Left lung (tissue), 10 donors: ENCODE results near the gene C22orf23. TPM values are rescaled to one million over a fixed set of nuclear protein-coding genes. Genes with fewer than 3 reads are reported as not detected.

Experiments
- ATAC-seq: fragments of 200-7000 bp; cut with Tn5 transposase; one replicate; pipeline ENCODE4 v1.9.1; 2020; ENCODE audit warnings: moderate library complexity
- DNase-seq, 4 donors: peaks; one replicate each; pipeline ENCODE4 v3.0.0-alpha.2; 2013 to 2020
- H3K27ac ChIP-seq, 2 donors: fragments of 200-600 bp; sonication (generic) in 1 of 2; one replicate each; pipeline versions ENCODE4 v1.5.0 to v1.8.0; 2020 to 2021
- H3K27me3 ChIP-seq, 2 donors: fragments of 200-600 bp; sonication (generic) in 1 of 2; one replicate each; pipeline versions ENCODE4 v1.5.0 to v1.8.0; 2020 to 2021
- H3K36me3 ChIP-seq, 2 donors: fragments of 200-600 bp; sonication (generic) in 1 of 2; one replicate each; pipeline versions ENCODE4 v1.5.0 to v1.8.0; 2020 to 2021
- H3K4me1 ChIP-seq, 2 donors: fragments of 200-600 bp; one replicate each; pipeline ENCODE4 v1.8.0; 2021
- H3K4me3 ChIP-seq, 2 donors: fragments of 200-600 bp; sonication (generic) in 1 of 2; one replicate each; pipeline versions ENCODE4 v1.5.0 to v1.8.0; 2020 to 2021; ENCODE audit warnings: mild to moderate bottlenecking in 1 of 2
- H3K9me3 ChIP-seq, 2 donors: fragments of 200-600 bp; sonication (generic) in 1 of 2; one replicate each; pipeline versions ENCODE4 v1.5.0 to v1.8.0; 2020 to 2021
- intact Hi-C, 2 donors: fragments of 100-400 bp; cut with DNase I; formaldehyde crosslinking; loops; one replicate each; pipeline versions ENCODE4 v1.11.2 to v1.14.2; 2022
- polyA plus RNA-seq, 6 donors: library from polyadenylated mRNA; unstranded; fragments of 120-200 nt; gene quantifications; one replicate each; pipeline ENCODE4 v1.2.1, GENCODE V29; 2013; ENCODE audit not compliant: insufficient read length in 6 of 6
- total RNA-seq, 2 donors: library from RNA; stranded (reverse); fragmentation: NEBNext Ultra II Directional; extraction: Animal tissue kit (Norgen Biotek cat#: 25700); gene quantifications; one replicate each; pipeline ENCODE4 v1.2.1, GENCODE V29; 2021
- TF ChIP-seq, protein P1 (sequence below), 2 donors: fragments of 200-600 bp; sonication (generic) in 1 of 2; IDR thresholded peaks; one replicate each; pipeline versions ENCODE4 v1.5.0 to v1.8.0; 2021; ENCODE audit warnings: antibody characterized with exemption in 2 of 2
- donor health status: DM: no; HTN: yes; CAD: no.
- donor health status: DM: no; HTN: no; CAD: no.

The C22orf23 gene
- total and polyA plus RNA-seq, 8 donors, result 0.26 to 7.2 (median 4.2) TPM

DNA sequence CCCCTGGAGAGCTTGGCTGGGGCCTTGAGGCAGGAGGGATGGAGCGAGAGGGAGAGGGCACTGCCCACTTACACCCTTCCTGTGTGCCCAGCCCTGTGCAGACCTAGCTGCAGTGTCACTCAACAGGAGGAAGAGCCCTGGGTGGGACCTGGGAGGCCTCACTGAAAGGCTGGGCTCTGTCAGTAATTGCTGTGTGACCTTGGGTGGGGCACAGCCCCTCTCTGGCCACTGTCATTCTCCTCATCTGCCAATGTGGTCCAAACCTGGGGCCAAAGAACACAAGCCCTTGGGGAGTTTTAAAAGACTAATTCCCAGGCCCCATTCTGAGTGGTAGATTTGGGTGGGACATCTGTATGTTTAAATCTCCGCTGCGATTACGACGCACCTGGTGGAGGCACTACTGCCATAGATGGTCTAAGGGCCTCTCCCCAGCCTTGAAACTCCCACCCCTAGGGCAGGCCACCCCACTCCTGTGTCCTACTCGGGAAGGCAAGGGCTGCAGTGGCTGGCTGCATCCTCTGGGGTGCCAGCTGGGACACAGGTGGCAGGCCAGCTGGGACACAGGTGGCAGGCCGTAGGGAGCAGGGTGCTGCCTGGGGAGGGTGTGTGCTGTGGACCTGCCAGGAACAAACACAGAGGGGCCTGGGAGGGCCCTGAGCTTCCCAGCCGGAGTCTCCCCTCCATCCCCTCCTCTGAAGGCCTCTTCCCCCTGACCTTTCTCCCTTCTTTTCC, 43.3 kb upstream of the C22orf23 start:
- DNase-seq (no peak), ATAC-seq (no peak)
- Histone ChIP-seq H3K4me3 (no peak overlapping the region), H3K4me1 (no peaks in the 10 kb centered on the region), H3K9me3 (no peaks in the 10 kb centered on the region), H3K36me3 (no peaks in the 10 kb centered on the region), H3K27me3 (no peaks in the 10 kb centered on the region), H3K27ac (no peak overlapping the region)
- TF ChIP-seq, protein P1, sequence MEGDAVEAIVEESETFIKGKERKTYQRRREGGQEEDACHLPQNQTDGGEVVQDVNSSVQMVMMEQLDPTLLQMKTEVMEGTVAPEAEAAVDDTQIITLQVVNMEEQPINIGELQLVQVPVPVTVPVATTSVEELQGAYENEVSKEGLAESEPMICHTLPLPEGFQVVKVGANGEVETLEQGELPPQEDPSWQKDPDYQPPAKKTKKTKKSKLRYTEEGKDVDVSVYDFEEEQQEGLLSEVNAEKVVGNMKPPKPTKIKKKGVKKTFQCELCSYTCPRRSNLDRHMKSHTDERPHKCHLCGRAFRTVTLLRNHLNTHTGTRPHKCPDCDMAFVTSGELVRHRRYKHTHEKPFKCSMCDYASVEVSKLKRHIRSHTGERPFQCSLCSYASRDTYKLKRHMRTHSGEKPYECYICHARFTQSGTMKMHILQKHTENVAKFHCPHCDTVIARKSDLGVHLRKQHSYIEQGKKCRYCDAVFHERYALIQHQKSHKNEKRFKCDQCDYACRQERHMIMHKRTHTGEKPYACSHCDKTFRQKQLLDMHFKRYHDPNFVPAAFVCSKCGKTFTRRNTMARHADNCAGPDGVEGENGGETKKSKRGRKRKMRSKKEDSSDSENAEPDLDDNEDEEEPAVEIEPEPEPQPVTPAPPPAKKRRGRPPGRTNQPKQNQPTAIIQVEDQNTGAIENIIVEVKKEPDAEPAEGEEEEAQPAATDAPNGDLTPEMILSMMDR (IDR thresholded peaks at IDR 0.05), result no peak
- intact Hi-C loops, result no loop called here

DNA sequence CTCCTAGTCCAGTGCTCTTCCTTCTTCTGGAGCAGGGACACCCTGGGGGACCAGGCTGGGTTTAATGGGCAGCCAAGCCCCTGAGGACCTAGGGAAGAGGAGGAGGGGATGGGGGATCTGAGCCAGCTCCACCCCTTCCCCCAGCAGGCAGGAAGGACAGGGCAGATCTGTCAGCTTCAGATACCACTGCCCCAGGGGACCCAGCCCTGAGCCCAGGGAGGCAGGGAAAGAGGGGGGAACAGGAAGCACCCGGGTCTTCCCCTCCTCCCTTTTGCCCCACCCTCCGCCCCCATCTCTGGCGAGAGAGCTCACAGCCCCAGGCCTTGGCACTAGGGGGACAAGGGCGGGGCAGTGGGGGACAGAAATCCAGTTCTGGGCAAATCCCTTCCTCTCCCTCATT, 42.7 kb upstream of the C22orf23 start:
- TF ChIP-seq, protein P1 (IDR thresholded peaks at IDR 0.05), result no peak
- no peaks in the 10 kb centered on the region for H3K27me3 ChIP-seq
- H3K36me3 ChIP-seq, result no peaks in the 10 kb centered on the region
- no peaks in the 10 kb centered on the region for H3K9me3 ChIP-seq
- H3K4me3 ChIP-seq, result no peak overlapping the region
- no peak overlapping the region for H3K27ac ChIP-seq
- no peak for ATAC-seq
- DNase-seq, result no peak
- H3K4me1 ChIP-seq, result no peaks in the 10 kb centered on the region
- intact Hi-C loops, result no loop called here

DNA sequence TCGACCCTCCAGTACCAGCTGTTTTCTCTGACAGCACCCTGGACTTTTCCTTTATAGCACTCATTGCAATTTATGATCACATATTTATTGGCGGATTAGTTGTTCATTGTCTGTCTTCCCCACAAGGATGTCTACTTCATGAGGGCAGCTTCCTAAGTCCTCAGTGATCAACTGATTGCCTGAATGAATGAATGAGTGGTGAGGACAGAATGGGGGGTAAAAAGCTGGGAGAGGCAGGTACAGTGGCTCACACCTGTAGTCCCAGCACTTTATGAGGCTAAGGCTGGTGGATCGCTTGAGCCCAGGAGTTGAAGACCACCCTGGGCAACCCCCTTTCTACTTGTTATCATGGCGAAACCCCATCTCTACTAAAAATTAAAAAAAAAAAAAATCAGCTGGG, 42.1 kb upstream of the C22orf23 start:
- H3K4me1 ChIP-seq, result no peaks in the 10 kb centered on the region
- no peak for ATAC-seq
- no peak overlapping the region for H3K27ac ChIP-seq
- no peaks in the 10 kb centered on the region for H3K27me3 ChIP-seq
- TF ChIP-seq, protein P1 (IDR thresholded peaks at IDR 0.05), result no peak
- no peaks in the 10 kb centered on the region for H3K9me3 ChIP-seq
- intact Hi-C loops, result no loop called here
- no peak for DNase-seq
- H3K36me3 ChIP-seq, result no peaks in the 10 kb centered on the region
- no peak overlapping the region for H3K4me3 ChIP-seq

DNA sequence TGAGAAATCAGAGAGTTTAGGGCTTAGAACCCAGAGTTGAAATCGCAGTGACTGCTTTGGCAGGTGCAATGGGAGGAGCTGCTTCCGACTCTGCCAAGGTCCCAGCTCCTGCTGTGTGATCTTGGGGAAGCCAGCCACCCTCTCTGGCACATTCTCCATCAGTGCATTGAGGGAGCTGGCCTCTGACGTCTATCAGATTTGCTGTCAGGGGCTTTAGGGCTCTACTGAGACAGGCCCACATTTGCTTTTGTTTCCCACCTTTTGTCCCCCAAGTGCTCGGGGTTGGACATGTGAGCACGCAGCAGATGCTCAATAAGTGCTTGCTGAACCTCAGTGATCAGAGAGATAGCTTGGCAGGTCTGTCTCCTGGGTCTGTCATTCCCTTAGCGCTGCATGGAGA, 41.6 kb upstream of the C22orf23 start:
- Histone ChIP-seq H3K4me1 (no peaks in the 10 kb centered on the region), H3K27ac (no peak overlapping the region), H3K4me3 (no peak overlapping the region), H3K27me3 (no peaks in the 10 kb centered on the region), H3K36me3 (no peaks in the 10 kb centered on the region), H3K9me3 (no peaks in the 10 kb centered on the region)
- intact Hi-C loops, result no loop called here
- DNase-seq (no peak), ATAC-seq (no peak)
- TF ChIP-seq, protein P1 (IDR thresholded peaks at IDR 0.05), result no peak

DNA sequence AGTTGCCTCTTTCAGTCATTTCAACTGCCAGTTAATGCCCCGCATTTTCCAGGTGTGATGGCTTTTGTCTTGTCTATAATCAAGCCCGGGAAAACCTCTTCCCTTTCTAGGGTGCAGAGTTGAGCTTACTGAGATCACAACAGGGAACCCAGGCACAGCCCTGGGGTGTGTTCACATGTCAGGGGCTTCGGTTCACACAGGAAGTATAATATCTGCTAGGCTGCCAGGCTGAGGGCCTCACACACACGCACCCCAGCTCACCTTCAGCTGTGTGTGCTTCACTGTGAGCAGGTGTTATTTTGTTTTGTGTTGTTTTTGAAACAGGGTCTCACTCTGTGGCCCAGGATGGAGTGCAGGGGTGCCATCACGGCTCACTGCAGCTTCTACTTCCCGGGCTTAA, 40.6 kb upstream of the C22orf23 start:
- Histone ChIP-seq H3K4me1 (no peaks in the 10 kb centered on the region), H3K27ac (no peak overlapping the region), H3K9me3 (no peaks in the 10 kb centered on the region), H3K36me3 (no peaks in the 10 kb centered on the region), H3K27me3 (no peaks in the 10 kb centered on the region), H3K4me3 (no peak overlapping the region)
- DNase-seq (no peak), ATAC-seq (no peak)
- TF ChIP-seq, protein P1 (IDR thresholded peaks at IDR 0.05), result no peak
- intact Hi-C loops, result no loop called here
